ENCODE results near the gene EPC2.

Gene EPC2, protein sequence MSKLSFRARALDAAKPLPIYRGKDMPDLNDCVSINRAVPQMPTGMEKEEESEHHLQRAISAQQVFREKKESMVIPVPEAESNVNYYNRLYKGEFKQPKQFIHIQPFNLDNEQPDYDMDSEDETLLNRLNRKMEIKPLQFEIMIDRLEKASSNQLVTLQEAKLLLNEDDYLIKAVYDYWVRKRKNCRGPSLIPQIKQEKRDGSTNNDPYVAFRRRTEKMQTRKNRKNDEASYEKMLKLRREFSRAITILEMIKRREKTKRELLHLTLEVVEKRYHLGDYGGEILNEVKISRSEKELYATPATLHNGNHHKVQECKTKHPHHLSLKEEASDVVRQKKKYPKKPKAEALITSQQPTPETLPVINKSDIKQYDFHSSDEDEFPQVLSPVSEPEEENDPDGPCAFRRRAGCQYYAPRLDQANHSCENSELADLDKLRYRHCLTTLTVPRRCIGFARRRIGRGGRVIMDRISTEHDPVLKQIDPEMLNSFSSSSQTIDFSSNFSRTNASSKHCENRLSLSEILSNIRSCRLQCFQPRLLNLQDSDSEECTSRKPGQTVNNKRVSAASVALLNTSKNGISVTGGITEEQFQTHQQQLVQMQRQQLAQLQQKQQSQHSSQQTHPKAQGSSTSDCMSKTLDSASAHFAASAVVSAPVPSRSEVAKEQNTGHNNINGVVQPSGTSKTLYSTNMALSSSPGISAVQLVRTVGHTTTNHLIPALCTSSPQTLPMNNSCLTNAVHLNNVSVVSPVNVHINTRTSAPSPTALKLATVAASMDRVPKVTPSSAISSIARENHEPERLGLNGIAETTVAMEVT

DNA sequence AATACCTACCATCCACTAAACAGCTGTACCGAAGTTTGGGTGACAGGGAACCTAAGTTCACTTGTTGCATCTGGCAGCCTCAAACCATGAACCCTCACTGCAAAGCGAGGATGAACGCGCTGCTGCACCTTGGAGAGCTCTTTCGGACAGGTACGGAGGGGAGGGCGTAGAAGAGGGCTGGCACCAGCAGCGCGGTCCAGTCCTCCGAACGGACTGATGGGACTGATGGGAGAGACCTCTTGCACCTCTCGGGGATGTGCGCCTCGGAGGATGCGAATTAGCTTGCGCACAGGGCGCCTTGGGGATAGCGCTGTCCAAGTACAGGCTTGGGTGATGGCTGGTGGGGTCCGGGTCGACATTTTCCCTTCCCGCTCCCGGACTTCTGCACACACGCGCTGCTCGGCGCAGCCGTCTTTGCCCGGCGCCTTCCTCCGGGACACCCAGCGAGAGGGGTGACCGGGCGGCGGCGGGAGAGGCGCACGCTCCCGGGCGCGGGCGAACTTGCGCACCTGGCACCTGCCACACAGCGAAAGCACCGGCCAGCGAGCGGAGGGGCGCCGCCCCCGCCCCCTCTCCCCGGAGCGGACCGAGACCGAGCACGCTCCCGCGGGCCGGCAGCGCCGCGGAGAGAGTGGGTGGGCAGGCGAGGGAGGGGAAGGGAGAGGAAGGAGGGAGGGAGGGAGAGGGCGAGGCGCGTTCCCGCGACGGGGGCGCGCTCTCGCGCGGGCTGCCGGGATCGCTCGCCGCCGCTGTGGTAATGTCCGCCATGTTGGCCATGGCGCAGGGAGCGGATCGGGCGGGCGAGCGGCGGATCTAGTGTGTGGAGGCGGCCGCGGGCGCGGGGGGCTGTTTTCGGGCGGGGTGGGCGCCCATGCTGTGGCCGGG lies at the start of gene EPC2:
TSS of gene EPC2 (plus strand) at position 754 of the 885 bp plus-strand sequence. CDS start 267 bp downstream, outside the sequence.
- peak; percentile 94 for DNase-seq

DNA sequence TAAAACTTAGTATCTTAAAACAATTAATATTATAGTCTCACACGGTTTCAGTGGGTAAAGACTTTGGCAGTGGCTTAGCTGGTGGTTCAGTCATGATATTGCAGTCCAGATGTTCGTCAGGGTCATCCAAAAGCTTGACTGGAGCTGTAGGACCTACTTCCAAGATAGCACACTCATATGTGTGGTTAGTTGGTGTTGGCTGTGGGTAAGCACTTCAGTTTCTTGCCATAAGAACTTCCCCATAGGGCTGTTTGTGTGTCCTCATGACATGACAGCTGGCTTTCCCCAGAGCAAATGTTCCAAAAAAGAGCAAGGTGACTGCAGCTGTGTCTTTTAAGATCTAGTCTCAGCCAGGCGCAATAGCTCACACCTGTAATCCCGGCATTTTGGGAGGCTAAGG lies 48.5 kb upstream of the EPC2 start:
- no peak for DNase-seq

DNA sequence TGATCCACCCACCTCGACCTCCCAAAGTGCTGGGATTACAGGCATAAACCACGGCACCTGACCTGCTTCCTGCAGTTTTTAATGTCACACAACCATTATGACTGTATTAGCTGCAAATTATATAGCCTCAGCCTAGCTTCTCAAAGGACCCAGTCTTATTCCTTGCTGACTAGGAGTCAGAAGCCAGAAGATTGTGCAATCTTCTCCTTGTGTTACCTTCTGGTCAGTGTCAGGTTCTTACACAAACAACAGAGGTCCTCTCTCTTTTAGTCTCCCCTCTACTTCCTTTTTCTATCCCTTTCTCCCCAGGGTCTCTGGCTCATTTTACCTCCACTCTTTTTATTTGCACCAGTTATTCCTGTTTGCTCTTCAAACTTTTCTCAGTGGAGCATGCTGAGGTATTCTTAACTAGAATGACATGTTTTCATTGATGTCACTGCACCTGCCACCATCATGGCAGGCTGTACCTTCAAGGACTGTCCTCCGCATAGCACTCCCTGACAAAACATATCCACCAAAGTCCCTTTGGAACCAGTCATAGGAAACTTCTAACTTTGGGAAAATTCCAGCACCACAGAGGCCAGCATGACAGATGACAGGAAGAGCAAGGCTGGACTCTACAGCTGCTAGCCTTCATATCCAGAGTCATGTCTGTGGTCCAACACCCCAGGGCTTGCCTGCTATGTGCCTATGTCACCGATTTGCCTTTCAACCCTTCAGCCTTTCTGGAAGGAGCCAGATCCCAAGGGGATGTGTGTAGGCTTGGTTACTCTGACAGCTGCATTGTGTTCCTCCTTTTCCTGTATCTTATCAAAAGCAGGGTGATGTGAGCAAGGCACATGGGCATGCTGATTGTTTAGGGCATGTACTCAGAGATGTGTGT lies 45.2 kb upstream of the EPC2 start:
- DNase-seq = no peak

DNA sequence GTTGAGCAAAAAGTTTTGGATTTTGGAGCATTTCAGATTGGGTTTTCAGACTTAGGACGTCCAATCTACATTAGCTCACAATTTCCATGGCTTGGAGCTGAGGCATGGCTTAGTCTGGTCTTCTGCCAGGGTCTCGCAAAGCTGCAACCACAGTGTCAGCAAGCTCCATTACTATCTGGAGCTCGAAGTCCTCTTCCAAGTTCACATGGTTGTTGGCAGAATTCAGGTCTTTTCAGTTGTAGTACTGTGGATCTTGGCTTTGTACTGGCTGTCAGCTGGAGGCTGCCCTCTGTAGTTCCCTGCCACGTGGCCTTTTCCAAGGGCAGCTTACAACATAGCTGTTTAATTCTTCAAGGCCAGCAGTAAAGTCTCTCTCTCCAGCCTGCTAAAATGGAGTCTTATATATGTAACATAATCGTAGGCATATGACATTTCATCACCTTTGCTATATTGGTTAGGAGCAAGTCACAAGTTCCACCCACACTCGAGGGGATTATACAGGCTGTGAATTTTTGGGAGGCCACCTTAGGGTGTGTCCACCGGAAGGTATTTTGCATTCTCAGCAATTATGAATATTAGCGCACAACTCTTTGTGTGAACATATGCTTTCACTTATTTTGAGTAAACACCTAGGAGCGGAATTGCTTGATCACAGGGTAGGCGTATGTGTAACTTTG lies 41.5 kb upstream of the EPC2 start:
- DNase-seq = no peak

DNA sequence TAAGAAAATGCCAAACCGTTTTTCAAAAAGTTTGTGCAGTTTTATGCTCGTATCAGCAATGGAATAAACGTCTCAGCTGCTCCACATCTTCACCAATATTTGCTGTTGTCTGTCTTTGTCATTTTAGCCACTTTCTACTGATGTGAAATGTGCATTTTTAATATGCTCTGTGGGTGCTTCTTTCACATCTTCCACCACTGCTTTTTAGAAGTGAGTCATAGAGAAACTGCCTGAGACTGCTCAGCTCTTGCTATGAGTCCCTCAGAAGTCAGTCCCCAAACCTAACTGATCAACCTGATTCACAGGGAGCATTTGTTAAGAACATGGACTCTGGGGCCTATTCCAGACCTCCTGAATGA lies 41.0 kb upstream of the EPC2 start:
- DNase-seq = no peak

DNA sequence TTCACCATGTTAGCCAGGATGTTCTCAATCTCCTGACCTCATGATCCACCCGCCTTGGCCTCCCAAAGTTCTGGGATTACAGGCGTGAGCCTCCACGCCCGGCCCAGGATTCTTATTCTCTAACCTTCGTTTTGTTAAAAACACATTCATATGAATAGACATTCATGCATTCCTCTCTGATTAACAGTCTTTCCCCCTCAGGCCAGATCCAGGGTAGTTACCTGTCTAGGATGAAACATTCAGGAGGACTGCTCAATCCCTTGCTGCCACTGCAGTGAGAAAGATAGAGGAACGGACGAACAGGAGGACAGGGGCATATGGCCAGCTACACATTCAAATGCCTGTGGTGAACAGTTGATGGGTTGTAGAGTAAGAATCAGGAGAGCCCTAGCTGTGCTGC lies 39.6 kb upstream of the EPC2 start:
- DNase-seq = no peak

DNA sequence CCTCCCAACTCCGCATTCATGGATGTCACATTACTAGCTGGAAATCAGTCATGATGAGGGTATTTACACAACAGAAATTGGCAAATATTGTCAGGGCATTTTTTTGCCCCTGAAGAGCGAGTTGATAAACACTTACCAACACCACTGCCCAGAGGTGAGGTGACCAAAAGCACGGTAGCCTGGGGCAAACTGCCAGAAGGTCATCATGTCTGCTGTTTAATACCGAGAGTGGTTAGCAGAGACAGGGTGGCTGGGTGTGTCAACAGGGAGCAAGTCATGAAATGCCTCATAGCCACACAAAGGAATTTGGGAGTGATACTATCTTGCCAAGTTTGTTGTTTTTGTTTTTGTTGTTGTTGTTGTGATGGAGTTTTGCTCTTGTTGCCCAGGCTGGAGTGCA lies 37.0 kb upstream of the EPC2 start:
- DNase-seq = no peak

DNA sequence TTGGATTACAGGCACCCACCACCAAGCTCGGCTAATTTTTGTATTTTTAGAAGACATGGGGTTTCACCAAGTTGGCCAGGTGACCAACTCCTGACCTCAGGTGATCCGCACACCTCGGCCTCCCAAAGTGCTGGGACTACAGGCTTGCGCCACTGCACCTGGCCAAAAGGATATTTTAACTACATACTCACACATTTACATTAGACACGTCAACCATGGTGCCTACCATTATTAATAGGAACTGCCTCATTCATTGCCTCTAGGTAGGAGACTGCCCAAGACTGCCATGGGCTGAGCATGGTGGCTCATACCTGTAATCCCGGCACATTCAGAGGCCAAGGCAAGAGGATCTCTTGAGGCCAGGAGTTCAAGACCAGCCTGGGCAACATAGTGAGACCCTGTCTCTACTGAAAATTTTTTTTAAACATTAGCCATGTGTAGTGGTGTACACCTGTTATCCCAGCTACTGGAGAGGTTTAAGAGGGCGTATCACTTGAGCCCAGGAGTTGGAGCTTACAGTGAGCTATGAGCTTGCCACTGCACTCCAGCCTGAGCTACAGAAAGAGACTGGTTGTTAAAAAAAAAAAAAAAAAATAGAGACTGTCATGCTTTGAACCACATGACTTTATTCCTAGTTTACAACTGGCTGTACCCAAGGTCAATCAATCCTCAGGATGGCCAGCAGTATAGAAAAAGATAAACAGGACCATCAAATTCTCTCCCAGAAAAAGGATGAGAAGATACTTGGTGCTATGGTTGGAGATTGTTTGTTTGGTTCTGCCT lies 31.1 kb upstream of the EPC2 start:
- DNase-seq = no peak

DNA sequence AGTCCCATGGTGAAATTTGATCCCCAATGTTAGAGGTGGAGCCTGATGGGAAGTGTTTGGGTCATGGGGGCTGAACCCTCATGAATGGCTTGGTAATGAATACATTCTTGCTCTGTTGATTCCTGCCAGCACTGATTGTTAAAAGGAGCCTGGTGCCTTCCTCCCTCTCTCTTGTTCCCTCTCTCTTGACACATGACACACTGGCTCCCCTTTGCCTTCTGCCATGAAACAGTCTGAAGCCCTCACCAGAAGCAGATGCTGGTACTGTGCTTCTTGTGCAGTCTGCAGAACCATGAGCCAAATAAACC lies 30.6 kb upstream of the EPC2 start:
- no peak for DNase-seq

DNA sequence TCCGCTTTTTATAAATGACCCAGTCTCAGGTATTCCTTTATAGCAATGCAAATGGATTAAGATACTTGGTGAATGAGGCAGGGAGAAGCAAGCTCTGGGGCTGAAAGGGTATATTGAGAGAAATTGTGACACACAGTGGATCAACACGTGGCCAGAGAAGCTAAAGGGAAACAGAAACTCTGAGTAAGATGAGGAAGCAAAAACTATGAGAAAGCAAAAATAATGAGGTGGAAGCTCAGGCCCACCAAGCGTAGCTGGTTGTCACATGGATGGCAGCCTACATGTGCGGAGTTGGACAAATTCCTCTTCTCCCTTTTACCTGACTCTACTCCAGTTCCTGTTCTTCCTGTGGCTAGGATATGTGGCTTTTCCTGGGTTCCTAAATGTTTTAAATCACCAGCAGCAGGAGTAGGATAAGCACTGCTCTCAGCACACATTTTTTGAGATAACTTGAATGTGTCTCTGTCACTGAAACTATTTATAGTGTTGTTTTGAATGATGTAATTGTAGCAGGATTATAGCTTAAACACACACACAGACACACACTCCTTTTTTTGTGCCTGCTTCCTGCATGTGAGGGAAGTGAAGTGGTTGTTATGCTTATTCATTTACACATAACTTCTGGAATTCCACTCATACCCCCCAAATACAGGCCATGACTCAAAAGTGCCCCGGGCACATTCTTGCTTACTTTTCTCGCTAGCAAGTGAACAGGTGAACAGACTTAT lies 30.1 kb upstream of the EPC2 start:
- DNase-seq = no peak

DNA sequence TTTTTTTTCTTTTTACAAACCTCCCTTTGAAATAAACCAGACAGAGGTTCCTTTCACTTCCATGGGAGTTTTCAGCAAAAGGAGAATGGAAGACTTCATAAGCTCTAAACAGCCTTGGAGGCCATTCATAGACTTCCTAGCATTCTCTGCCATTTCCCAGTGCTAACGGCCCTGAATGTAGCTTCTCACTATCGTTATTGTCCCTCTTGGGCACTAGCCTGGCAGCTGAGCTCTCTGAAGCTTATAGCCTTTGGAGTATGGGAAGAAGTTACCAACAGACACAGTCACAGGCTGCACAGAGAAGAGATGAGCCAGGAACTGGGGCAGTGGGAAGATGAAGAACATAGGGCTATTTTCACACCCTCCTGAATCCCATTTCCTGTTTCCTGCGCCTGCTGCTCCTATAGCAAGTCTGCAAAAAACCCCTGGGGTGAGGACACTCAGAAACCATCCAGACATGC lies 29.1 kb upstream of the EPC2 start:
- no peak for DNase-seq

DNA sequence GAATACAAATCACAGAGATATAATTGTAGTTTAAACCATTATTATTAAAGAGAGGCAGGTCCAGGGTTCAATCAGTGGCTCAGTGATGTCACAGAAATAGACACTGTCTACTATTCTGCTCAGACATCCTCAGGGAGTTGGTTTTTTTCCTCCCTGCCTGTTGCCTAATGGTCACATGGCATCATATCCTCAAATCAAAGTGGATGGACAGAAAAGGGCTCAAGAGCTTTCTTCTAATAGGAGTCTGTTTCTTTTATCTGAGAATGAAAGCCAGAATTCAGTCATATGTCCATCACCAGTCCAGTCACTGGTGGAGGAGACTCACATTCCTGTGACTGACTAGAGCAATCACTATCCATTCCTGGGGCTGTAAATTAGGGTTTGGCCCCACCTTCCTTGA lies 27.9 kb upstream of the EPC2 start:
- no peak for DNase-seq

DNA sequence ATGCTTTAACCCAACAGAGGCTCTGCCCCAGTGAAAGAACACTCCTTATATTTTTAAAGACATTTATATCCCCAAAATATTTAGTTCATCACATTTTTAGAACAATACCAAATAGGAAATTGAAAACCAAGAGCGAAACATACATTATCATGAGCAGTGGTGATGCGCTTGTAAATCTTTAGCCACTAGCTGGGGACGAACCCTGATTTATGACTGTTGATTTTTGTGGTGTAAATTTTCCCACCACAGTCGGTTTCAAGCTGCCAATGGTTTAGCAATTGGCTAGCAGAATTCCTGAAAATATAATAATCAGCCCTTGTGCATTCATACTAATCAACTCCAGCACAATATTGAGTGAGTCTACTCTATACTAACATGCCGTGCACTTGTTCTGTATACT lies 27.3 kb upstream of the EPC2 start:
- no peak for DNase-seq

DNA sequence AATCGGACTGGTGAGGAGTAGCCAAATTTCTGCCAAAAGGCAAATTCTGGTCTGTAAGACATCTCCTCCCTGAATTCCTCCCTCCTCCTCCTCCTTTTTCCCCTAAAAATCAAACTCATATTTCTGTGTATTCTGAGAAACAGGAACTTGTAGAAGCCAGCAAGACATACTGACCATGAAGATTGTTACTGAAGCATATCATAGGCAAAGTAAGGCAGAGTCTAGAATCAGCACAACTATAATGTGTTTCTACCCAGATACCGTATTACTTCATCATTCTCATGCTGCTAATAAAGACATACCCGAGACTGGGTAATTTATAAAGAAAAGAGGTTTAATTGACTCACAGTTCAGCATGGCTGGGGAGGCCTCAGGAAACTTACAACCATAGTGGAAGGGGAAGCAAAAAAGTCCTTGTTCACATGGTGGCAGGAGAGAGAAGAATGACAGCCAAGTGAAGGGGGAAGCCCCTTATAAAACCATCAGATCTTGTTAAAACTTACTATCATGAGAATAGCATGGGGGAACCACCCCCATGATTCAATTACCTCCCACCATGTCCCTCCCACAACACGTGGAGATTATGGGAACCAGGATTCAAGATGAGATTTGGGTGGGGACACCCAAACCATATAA lies 24.9 kb upstream of the EPC2 start:
- DNase-seq = no peak

DNA sequence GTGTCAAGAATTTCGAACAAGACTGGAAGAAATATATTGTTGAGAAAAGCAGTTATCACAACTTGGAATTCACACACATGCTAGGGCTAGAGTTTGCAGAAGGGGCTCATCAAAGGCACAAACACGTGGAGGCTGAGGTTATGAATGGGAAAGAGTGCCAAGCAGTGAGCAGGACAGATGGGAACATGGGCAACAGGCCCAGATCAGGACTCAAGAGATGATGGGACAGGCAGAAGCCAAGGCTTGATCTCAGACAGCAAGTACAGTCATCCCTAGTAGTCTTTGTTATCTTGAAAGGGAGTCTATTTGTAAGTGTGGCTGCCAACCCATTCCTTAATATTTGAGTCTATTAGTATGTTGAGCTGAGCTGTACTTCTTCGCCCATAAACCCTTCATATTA lies 22.2 kb upstream of the EPC2 start:
- no peak for DNase-seq

DNA sequence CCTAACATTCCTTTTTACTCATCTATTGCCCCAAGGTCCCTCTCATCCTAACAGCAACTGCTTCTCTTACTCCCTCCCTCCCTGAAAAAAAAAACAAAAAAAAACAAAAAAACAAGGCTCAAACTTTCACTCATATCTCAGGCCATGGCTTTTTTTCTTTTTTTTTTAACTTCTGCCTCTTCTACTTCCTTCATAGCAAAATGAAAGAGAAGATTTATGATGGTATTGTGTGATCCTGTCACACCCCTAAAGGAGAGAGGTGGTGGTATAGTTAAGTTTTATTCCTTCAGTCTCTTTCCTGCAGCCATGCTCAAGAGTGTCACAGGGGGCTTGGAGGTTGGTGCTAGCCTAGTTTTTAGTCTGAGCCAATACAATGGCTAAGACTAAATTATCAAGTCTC lies 21.5 kb upstream of the EPC2 start:
- DNase-seq = no peak

DNA sequence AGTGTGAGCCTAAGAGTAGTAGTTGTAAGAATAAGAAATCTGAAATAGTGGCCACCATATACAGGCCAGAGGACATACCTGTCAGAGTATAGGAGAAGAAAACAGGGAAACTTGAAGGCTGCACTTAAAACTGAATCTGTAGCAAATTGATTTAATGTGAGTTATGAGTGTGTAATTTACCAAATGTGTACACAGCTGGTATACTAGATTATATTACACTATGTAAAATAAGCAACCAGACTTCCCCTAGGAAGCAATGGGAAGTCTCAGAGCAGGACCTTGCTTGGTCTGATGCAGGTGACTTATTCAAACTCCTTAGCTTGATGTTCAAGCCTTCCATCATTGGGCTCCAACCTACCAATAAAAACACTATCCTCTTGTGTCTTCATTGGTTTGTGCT lies 17.3 kb upstream of the EPC2 start:
- DNase-seq = no peak

DNA sequence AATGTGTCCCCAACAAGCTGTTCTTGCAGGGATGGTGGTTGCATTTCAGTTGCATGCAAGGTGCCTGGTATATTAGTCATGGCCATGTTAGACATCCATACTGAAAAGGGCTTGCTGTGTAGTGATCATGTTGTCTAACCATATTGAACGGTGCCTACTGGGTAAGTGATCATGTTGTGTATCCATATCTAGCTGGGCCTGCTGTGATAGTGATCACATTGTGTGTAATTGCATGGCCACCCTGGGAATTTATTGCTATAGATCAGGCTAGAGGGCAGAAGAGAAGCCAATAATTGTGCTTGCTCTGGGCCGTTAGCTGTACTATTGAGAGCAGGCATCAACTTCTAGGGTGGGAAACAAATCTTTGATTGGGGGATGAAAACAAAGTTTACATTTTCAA lies 9.8 kb upstream of the EPC2 start:
- no peak for DNase-seq

DNA sequence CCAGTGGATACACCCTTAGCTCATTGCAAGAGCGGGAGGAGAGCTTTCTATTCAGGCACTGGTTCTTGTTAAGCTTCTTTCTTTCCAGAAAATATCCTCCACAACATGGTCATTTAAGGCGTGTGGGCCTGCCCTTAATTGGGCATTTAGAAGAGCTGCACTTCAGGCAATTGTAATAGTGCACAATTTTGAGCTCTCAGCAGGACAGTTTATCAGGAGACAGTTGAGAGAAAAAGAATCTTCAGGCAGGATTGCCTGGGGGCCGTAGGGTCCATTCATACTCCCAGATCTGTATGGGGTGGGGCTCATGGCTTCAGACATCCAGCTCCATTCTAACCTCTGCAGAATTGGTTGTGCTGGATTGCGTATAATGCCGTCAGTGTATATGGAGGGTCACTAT lies 6.0 kb upstream of the EPC2 start:
- DNase-seq = no peak

DNA sequence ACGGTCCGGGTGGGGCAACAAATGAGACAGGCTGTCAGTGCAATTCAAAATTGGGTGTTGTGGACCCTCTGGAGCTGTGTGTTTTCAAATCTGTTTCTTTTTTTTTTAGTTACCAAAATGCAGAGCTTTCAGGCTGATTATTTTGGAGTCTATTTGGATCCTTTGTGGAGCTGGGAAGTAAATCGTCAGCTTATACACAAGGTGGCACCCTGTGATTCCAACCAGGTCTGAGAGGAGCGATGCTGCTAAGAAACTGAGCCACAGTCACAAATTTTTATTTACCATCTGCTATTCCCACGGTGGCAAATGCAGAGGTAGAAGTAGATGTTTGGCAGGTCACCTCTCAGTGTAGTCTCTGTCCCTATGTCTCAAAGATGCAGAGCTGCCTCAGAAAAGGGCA lies 3.8 kb upstream of the EPC2 start:
- no peak for DNase-seq

Measured in activated CD8-positive, alpha-beta memory T cell treated with anti-CD3 and anti-CD28 coated beads, Interleukin-2, amount 50 U/mL, for 48 hours (primary cell).